Measurements from ENCODE around the gene MYDGF. TPM values are rescaled to one million over a fixed set of nuclear protein-coding genes. Genes with fewer than 3 reads are reported as not detected.
A peak's percentile ranks its signal among the peaks of the same experiment; 100 is the strongest.

MYDGF gene
- total RNA-seq, 2 experiments from 2014 or later: 73.3 to 77.3 TPM

DNA sequence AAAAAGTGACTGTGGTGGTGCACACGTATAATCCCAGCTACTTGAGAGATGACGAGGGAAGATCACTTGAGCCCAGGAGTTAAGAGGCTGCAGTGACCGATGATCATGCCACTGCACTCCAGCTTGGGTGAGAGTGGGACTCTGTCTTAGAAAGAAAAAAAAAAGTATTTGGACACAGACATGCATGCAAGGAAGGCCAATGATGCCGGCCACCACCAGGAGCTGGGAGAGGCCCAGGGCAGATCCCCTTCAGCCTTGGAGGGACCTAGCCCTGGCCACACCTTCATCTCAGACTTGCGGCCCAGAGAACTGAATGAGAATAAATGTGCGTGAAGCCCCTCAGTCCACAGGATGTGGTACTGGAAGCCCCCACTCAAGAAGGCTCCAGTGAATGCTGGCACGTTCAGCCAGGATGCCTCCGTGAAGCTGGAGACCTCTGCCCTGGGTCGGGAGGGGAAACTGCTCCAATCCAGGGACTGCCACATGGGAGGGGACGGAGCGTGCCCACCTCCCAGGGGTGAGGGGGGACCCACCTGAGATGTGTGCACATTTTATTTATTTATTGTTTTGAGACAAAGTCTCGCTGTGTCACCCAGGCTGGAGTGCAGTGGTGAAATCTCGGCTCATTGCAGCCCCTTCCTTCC is 16.2 kb downstream of the MYDGF start:
- no TSS peak for BruUV-seq (replicated peaks)
- DNase-seq (ENCODE audit: low spot score): no peak
- Histone ChIP-seq H3K4me1 (ENCODE audit: insufficient read depth, low read length, poor library complexity, severe bottlenecking) (peaks cover 10% of the 10 kb centered on the region), H2AFZ (ENCODE audit: low read length) (no peak overlapping the region), H3K9me3 (ENCODE audit: low read length) (no peaks in the 10 kb centered on the region), H3K27ac (ENCODE audit: low read depth, low read length, poor library complexity, severe bottlenecking) (peak overlapping the region; percentile 42), H3K36me3 (ENCODE audit: insufficient read depth, low read length) (peaks cover 63% of the 10 kb centered on the region), H3K4me3 (ENCODE audit: low read depth, low read length, poor library complexity, severe bottlenecking) (no peak overlapping the region), H3K79me2 (ENCODE audit: insufficient read depth, low read depth, low read length) (no peaks in the 10 kb centered on the region), H3K9me2 (ENCODE audit: insufficient read depth, low read length) (no peaks in the 10 kb centered on the region), H4K20me1 (ENCODE audit: insufficient read depth, low read length) (no peaks in the 10 kb centered on the region), H3K4me2 (ENCODE audit: low read length) (peak overlapping the region; percentile 19; the same call in 1 of the 2 replicates)
- ChIA-PET POLR2A (interaction anchor here (0.7 kb wide), 2 partner anchors 58 to 171 kb away, joined by 3 to 5 read pairs; no protein-coding TSS in a partner anchor), CTCF (ENCODE audit: unreplicated experiment) (no interaction called here)
- intact Hi-C loops (cut with micrococcal nuclease; ENCODE audit: unreplicated experiment): no loop called here
- no peak for TF ChIP-seq EZH2phosphoT487 (IDR thresholded peaks at IDR 0.05; ENCODE audit: borderline replicate concordance, low read depth, low read length)
- TF ChIP-seq, protein P1, sequence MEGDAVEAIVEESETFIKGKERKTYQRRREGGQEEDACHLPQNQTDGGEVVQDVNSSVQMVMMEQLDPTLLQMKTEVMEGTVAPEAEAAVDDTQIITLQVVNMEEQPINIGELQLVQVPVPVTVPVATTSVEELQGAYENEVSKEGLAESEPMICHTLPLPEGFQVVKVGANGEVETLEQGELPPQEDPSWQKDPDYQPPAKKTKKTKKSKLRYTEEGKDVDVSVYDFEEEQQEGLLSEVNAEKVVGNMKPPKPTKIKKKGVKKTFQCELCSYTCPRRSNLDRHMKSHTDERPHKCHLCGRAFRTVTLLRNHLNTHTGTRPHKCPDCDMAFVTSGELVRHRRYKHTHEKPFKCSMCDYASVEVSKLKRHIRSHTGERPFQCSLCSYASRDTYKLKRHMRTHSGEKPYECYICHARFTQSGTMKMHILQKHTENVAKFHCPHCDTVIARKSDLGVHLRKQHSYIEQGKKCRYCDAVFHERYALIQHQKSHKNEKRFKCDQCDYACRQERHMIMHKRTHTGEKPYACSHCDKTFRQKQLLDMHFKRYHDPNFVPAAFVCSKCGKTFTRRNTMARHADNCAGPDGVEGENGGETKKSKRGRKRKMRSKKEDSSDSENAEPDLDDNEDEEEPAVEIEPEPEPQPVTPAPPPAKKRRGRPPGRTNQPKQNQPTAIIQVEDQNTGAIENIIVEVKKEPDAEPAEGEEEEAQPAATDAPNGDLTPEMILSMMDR (conservative IDR thresholded peaks at IDR 0.05; ENCODE audit: low read length): no peak

DNA sequence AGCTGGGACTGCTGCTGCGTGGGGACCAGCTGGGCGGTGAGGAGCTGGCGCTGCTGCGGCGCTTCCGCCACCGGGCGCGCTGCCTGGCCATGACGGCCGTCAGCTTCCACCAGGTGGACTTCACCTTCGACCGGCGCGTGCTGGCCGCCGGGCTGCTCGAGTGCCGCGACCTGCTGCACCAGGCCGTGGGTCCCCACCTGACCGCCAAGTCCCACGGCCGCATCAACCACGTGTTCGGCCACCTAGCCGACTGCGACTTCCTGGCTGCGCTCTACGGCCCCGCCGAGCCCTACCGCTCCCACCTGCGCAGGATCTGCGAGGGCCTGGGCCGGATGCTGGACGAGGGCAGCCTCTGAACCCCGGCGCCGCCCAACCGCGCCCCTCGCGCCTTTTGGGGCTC is 18.1 kb downstream of the MYDGF start:
- Histone ChIP-seq H3K27ac (ENCODE audit: low read depth, low read length, poor library complexity, severe bottlenecking) (no peak overlapping the region), H4K20me1 (ENCODE audit: insufficient read depth, low read length) (no peaks in the 10 kb centered on the region), H3K36me3 (ENCODE audit: insufficient read depth, low read length) (peaks cover 49% of the 10 kb centered on the region), H3K4me2 (ENCODE audit: low read length) (no peak overlapping the region), H3K79me2 (ENCODE audit: insufficient read depth, low read depth, low read length) (no peaks in the 10 kb centered on the region), H3K9me2 (ENCODE audit: insufficient read depth, low read length) (no peaks in the 10 kb centered on the region), H3K4me3 (ENCODE audit: low read depth, low read length, poor library complexity, severe bottlenecking) (no peak overlapping the region), H3K4me1 (ENCODE audit: insufficient read depth, low read length, poor library complexity, severe bottlenecking) (peaks cover 24% of the 10 kb centered on the region), H2AFZ (ENCODE audit: low read length) (no peak overlapping the region), H3K9me3 (ENCODE audit: low read length) (no peaks in the 10 kb centered on the region)
- intact Hi-C loops (cut with micrococcal nuclease; ENCODE audit: unreplicated experiment): no loop called here
- no peak for TF ChIP-seq EZH2phosphoT487 (IDR thresholded peaks at IDR 0.05; ENCODE audit: borderline replicate concordance, low read depth, low read length)
- TF ChIP-seq, protein P1 (conservative IDR thresholded peaks at IDR 0.05; ENCODE audit: low read length): no peak
- no peak for DNase-seq (ENCODE audit: low spot score)
- BruUV-seq (replicated peaks): no TSS peak
- CTCF ChIA-PET (ENCODE audit: unreplicated experiment): interaction anchor here (0.6 kb wide), 1 partner anchor 12 kb away, joined by 3 read pairs; no protein-coding TSS in a partner anchor
- POLR2A ChIA-PET: no interaction called here

DNA sequence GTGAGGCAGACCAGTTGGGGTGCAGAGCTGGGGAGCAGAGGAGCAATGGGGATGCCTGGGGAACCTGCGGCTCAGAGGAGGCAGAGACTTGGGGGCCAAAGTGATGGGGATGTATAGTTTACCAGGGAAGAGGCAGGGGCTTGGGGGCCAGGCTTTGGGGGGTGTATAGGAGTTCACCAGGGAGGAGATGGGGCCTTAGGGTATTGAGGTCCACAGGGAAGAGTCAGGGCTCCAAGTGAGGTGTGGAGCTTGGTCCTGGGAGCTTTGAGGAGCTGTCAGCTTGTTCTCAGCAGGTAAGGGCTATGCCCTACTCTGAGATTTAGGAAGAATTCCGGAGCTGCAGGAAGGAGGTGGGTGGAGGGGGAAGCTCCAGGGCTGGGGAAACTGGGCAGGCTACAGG is 20.0 kb downstream of the MYDGF start:
- intact Hi-C loops (cut with micrococcal nuclease; ENCODE audit: unreplicated experiment): no loop called here
- H3K9me2 ChIP-seq (ENCODE audit: insufficient read depth, low read length): no peaks in the 10 kb centered on the region
- peaks cover 34% of the 10 kb centered on the region for H3K36me3 ChIP-seq (ENCODE audit: insufficient read depth, low read length)
- DNase-seq (ENCODE audit: low spot score): no peak
- CTCF ChIA-PET (ENCODE audit: unreplicated experiment): no interaction called here
- H3K79me2 ChIP-seq (ENCODE audit: insufficient read depth, low read depth, low read length): no peaks in the 10 kb centered on the region
- POLR2A ChIA-PET: no interaction called here
- no peak for TF ChIP-seq EZH2phosphoT487 (IDR thresholded peaks at IDR 0.05; ENCODE audit: borderline replicate concordance, low read depth, low read length)
- TF ChIP-seq, protein P1 (conservative IDR thresholded peaks at IDR 0.05; ENCODE audit: low read length): no peak
- no peak overlapping the region for H3K27ac ChIP-seq (ENCODE audit: low read depth, low read length, poor library complexity, severe bottlenecking)
- no TSS peak for BruUV-seq (replicated peaks)
- no peak overlapping the region for H3K4me2 ChIP-seq (ENCODE audit: low read length)
- H3K9me3 ChIP-seq (ENCODE audit: low read length): no peaks in the 10 kb centered on the region
- H3K4me1 ChIP-seq (ENCODE audit: insufficient read depth, low read length, poor library complexity, severe bottlenecking): peaks cover 24% of the 10 kb centered on the region
- H2AFZ ChIP-seq (ENCODE audit: low read length): no peak overlapping the region
- H3K4me3 ChIP-seq (ENCODE audit: low read depth, low read length, poor library complexity, severe bottlenecking): no peak overlapping the region
- no peaks in the 10 kb centered on the region for H4K20me1 ChIP-seq (ENCODE audit: insufficient read depth, low read length)
